Measurements from ENCODE around the gene CC2D1B.
"Not testable (repeated sequence)": the region's sequence is repeated elsewhere in the genome, so short reads cannot be mapped to it uniquely, and the experiment has no call there.

Gene CC2D1B, protein sequence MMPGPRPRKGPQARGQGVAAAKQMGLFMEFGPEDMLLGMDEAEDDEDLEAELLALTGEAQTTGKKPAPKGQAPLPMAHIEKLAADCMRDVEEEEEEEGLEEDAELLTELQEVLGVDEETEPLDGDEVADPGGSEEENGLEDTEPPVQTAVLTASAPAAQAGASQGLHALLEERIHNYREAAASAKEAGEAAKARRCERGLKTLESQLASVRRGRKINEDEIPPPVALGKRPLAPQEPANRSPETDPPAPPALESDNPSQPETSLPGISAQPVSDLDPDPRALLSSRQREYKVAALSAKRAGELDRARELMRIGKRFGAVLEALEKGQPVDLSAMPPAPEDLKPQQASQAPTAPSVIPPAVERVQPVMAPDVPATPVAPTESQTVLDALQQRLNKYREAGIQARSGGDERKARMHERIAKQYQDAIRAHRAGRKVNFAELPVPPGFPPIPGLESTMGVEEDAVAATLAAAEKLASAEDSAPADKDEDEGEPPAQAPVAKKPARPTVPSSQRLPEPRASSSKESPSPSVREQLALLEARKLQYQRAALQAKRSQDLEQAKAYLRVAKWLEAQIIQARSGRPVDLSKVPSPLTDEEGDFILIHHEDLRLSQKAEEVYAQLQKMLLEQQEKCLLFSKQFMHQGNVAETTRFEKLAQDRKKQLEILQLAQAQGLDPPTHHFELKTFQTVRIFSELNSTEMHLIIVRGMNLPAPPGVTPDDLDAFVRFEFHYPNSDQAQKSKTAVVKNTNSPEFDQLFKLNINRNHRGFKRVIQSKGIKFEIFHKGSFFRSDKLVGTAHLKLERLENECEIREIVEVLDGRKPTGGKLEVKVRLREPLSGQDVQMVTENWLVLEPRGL

DNA sequence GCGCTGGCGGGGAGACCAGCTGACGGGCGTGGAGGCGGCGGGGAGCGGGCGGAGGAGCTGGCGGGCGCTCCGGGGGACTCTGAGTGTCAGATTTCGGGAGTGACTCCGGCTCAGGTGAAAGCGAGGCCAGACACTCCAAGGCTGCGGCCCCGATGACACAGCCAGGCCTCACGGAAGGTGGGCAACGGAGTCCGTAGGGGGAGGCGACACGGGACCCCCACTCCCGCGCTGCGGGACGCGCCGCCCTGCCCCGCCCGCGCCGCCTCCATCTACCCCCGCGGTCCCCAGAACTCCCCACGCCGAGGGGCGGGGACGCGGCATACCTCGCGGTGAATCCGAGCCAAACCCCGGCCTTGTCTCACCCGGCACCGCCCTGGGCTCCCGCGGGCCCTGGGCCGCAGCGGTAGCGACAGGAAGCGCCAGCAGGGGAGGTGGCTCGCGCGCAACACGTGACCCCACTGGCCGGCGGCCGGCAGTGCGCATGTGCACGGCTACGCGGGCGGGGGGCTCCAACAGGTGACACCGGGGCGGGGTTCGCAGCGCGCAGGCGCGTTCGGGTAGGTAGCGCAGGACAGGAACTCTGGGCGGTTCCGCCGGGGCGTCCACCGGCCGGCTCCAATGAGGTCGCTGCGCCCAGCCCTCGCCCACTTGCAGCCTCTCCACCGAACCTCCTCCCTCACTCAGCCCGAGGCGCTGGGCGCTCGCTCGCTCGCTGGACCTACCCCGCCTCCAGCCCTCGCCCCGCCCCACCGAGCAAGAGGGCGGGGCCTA, at the start of gene CC2D1B:
Gene CC2D1B, minus strand, starts transcription at position 460 of the 771 bp plus-strand sequence. CDS start 1,585 bp downstream, outside the sequence.
- DNase-seq, result peak; percentile 46 to 97 (median 92)

DNA sequence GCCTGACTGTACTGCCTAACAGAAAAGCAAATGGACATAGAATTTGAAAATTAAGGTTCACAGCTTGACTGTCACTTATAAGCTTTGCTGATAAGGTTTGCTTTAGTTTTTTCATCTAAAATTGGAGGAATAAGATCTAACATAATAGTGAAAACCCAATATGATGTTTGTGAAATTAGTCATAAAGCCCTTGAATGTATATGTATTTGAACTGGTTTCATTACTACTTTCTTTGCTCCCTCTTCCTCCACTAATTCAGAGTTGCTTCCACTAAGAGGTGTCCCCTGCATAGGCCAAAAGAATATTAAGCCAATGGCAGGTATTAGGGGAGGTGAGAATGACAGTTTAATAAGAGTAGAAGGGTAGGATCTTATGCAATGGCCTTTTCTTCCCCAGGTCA, 48.9 kb upstream of the CC2D1B start:
- no peak for DNase-seq

DNA sequence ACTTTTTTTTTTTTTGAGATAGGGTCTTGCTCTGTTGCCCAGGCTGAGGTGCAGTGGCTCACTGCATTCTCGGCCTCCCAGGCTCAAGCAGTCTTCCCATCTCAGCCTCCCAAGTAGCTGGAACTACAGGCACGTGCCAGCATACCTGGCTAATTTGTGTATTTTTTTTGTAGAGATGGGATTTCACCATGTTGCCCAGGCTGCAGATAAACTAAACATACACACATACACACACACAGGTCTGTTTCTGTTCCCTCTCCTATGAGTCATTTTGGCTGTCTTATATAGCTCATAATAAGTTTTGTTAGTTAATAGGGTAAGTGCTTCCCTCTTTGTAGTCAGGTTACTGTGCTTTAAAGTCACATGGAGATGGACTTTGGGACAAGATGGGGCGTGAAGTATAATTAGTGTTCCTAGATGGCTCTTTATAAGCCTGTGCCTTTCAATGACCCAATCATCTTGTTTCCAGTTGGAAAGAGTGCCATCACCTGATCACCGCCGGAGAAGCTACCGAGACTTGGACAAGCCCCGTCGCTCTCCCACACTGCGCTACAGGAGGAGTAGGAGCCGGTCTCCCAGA, 47.5 kb upstream of the CC2D1B start:
- DNase-seq, result no peak

DNA sequence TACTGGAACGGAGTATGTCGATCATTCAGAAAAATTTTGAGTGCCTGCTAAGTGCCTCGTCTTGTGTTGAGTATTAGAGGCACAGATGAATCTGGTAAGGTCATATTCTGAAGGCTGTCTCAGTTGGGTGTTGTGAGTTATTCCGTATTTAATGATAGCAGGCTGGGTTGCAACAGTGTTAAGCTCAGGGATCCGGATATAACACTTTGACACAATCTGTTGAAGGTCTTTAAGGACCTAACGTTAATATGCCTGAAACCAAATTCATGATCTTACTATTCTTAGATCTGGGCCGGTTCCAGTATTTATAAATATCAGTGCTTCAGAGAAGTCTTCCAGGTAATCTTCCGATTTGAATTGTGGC, 39.0 kb upstream of the CC2D1B start:
- no peak for DNase-seq

DNA sequence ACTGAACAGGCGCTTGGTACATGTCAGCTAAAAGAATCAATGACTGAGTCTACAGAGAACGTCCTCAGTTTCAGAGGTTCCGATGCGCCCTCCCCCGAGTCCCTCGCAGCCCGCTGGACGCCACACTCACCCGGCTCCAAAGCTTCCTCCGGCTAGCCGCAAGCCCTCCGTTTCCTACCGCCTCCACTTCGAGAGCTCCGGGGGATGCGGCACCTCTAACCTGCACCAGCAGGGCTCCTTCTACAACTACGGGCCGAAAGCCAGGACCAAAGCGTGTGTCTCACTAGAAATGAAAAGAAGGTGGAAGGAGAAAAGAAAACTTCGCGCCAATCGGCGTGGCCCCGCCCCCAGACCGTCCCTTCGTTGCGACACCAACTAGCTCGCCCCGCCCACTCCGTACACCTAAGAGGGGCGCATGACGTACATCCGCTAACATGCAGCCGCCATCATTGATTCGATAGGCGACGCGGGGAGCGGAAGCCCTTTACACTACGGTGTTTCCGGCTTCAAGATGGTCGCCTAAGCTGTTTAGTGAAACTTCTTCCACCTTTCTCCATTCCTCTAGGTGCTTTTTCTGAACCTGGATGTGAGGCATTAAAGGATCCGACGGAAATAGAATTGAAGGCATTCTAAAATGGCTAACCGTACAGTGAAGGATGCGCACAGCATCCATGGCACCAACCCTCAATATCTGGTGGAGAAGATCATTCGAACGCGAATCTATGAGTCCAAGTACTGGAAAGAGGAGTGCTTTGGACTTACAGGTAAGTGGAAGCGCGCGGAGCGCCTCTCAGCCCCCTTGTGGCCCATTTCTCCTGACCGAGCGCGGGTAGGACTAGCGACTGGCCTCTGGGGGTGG, 38.3 kb upstream of the CC2D1B start, which contains the start of the genes ORC1 and PRPF38A:
Gene ORC1, minus strand, starts transcription at position 308 of the 859 bp plus-strand sequence. CDS start 2,200 bp downstream, outside the sequence.
Gene PRPF38A, plus strand, starts transcription at position 487 of the 859 bp plus-strand sequence. Its CDS starts 148 bp downstream, at position 635.
- peak; percentile 70 to 99 (median 92) for DNase-seq

DNA sequence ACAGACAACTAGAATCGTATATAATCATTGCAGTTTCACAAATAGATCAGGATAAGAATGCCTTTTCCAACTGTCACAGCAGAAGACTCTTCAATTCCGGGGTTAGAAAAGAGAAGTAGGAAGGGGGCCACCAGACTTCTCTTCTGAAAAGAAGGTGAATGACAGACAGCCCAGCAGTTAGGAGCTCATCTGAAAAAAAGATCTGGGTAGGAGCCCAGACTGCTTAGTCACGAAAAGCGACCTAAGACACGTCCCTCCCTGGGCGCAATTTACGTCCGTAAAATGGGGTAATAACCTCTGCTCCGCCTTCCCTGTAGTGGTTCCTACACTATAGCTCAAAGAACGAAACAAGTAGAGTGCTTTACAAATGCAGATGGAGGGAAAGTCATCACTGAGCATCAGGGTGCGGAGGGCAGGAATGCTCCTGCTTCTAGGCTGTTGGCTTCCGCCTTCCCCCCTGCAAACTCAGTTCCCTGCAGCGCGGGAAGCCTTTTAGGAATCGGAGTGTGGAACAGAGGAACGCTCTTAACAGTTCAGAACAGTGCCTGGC, 37.6 kb upstream of the CC2D1B start:
- DNase-seq, result peak in 4 of 58 donors; percentile 8 to 32 (median 19)

DNA sequence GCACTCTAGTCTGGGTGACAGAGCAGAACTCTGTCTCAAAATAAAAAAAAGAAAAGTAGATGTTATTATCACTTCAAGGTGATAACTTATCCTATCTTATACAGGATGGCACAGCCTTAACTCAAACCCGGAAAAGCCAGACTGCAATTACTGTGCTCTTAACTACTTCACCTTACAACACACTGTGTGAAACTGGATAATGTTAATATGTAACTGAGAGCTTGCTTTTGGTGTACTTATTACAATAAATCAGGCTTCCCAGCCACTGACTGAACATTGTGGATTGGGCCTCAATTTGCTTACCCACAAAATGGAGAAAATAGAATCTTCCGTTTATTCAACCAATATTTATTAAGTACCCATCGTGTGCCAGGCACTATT, 36.8 kb upstream of the CC2D1B start:
- no peak for DNase-seq

DNA sequence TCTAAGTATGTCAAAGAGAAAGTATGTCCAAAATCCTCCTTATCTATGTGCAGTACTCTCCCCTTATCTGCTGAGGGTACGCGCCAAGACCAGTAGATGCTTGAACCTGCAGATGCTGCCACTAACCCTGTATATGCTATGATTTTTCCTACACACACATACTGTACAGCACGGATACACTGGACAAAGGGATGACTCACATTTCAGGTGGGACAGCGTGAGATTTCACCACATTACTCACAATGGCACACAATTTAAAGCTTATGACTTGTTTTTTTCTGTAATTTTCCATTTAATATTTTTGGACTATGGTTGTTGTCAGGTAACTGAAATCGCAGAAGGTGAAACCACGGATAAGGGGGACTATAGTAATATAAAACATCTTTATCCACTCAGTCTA, 34.1 kb upstream of the CC2D1B start:
- no peak for DNase-seq

DNA sequence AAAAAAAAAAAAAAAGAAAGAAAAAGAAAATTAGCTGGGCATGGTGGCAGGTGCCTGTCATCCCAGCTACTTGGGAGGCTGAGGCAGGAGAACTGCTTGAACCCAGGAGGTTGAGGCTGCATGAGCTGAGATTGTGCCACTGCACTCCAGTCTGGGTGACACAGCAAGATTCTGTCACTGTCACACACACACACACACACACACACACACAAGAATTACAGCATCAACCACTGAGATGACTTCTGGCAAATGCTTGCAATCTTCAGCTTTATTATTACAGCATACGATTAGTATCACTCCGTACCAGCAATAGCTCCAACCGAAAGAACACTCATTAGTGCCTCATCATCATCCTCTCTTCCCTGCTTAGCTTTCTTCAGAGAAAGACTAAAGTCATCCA, 33.6 kb upstream of the CC2D1B start:
- DNase-seq, result no peak

DNA sequence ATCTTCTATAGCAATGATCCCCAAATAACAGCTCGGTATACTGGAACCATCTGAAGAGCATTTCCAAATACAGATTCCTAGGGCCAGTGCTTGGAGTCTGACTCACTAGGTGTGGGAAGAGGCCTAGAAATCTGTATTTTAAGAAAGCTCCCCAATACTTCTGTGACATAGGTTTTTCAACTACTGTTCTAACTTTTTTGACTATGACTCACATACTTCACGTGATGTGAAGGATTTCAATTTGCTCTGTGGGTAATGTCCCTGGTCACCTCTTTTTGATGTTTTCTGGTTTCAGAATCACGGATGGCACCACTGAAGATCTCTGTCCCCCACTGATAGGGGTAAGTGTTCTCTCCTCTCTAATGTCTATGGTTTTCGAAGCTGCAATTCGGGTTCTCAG, 27.2 kb upstream of the CC2D1B start:
- DNase-seq, result no peak

DNA sequence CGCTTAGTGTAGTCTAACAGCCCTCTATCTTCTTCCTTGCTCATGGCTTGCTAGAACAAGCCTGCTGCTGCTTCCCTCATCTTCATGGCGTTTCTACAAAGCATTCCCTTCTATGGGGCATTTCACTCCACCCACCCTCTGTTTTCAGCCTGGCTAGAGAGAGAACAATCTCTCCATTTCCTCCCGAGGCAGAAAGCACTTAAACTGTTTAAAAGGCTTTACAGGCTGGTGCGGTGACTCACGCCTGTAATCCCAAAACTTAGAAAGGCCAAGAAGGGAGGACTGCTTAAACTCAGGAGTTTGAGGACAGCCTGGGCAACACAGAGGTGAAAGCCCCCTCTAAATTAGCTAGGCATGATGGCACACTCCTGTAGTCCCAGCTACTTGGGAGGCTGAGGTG, 20.5 kb upstream of the CC2D1B start:
- DNase-seq, result no peak

DNA sequence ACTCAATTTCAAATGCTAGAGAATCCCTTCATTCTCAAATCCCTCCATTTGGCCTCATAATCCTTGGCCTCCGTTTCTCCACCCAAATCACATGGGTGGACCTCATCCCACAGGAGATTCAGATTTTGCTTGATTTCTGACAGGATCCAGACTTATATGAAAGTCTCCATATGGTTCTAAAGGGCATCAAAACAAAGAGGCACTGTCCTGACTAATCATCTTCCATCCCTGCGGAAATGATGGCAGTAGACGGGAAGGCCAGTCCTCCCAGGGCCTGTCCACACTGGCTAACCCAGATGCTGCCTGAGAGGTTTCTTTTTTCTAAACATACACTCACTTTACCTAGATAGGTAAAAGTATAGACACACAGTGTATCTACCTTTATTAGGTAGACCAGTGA, 19.4 kb upstream of the CC2D1B start:
- no peak for DNase-seq

DNA sequence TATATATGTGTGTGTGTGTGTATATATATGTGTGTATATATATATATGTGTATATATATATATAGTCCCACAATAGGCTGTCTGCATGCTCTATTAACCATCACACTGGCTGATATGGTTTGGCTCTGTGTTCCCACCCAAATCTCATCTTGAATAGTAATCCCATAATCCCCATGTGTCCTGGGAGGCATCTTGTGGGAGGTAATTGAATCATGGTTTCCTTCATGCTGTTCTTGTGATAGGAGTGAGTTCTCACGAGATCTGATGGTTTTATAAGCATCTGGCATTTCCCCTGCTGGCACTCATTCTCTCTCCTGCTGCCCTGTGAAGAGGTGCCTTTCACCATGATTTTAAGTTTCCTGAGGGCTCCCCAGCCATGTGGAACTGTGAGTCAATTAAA, 3.8 kb upstream of the CC2D1B start:
- DNase-seq, result not testable (repeated sequence)

DNA sequence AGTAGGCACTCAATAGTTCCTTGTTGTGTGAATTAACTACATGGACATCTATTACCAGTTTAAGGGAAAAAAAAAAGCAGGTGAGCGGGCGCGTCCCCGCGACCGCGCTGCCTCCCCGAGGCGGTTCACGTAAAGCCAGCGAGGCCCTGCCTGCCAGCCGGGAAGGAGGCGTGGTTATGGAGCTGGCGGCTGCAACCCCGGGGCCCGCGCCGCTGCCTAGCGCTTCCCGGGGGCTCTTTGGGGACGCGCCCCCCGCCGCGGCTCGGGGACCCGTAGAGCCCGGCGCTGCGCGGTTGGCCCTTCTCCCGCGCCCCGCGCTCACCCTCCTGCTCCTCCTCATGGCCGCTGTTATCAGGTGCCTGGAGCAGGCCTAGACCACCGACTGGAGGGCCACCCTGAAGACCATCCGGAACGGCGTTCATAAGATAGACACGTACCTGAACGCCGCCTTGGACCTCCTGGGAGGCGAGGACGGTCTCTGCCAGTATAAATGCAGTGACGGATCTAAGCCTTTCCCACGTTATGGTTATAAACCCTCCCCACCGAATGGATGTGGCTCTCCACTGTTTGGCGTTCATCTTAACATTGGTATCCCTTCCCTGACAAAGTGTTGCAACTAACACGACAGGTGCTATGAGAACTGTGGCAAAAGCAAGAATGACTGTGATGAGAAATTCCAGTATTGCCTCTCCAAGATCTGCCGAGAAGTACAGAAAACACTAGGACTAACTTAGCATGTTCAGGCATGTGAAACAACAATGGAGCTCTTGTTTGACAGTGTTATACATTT, 2.6 kb upstream of the CC2D1B start:
- DNase-seq, result peak in 46 of 58 donors; percentile 4 to 64 (median 24)

DNA sequence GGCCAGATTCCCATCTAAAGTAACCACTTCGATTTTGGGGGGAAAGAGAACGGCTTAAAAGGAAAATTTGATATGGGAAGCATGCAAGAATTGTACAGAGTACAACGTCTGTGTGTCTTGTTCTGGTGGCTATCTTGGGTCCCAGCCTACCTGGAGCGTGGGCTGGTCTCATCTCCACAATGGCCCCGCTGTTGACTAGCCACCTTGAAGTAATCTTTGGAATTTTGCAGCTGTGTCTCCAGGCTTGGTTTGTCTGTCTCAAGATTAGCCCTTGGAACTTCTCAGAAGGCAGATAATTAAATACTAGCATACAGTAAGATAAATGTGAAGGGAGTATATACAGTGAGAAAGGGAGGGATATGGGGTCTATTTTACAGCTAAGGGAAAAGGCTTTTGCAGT, 1.3 kb upstream of the CC2D1B start:
- DNase-seq, result no peak

DNA sequence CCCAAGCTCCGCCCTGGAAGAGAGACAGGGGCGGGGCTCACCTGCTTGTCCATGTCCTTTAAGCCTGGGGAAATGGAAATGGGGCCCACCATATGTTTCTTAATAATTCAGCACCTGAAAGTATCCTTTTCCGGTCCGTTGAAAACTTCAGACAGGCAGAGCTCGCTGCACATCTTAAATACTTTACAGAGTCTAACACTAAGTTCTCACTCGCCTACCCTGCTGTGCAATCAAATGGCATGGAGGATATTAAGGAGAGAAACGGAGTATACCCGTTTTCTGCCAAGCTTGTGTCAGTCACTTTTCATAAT, 467 bp upstream of the CC2D1B start:
- no peak for DNase-seq

DNA sequence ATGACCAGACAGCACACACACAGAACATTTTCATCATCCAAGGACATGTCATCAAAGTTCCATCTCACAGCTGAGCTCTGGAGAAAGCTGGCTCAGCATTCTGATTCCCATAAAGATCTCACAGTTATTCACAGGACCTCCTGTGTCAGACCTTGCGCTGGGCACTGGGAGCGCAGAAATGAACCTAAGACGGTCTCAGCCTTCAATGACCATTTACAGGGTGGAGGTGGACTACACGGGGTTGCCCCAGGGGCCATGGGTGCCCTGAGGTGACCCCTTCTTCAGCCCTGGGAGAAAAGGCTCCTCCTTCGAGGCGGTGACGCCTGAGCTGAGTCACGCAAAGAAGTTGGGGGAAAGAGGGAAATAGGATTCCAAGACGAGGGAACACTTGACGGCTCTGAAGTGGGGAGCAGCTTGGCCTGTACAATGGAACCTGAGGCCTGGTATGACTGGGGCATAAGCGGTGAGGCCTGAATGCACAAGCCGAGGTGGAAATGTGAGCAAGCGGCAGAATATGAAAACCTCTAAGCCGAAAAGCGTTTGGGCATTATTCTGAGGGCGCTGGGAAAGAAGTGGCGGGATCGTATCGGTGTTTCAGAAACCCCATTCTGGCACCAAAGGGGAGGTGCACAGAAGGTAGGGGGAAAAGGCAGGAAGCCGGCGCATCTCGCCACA, 797 bp downstream of the CC2D1B start:
- DNase-seq, result peak in 31 of 58 donors; percentile 3 to 65 (median 35)

DNA sequence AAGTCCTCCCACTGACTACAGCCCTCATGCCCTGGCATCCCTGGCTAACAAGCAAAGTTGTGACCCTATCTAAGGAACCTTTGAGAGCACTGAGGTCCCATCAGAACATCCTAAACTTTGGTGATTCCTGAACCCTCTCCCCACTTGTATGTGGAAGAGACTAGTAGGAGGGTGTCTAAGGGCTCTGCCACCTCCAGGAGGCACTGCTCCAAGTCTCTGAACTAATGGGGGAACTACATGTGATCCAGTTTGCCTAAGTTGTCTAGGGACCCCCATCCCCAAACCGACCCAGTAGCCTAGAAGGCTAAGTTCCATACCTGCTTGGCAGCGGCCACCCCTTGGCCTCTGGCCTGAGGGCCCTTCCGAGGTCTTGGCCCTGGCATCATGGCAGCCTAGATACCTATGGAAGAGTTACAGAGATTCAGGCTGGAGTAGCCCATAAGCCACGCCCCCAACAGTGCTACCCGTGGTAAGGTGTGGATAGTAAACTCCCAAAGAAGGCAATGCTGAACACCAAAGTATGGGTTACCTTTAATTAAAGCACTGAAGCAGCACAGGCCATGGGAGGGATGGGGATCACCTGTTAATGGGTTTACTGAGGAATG, 1.7 kb downstream of the CC2D1B start:
- no peak for DNase-seq

Data from anterior cingulate cortex (tissue), 58 donors.